Epithelial cell of alveolus of lung (primary cell): ENCODE measurements around the gene GTPBP8. TPM values are rescaled to one million over a fixed set of nuclear protein-coding genes. Genes with fewer than 3 reads are reported as not detected.

Experiments
- total RNA-seq: library from RNA; depleted of rRNA; stranded (reverse); fragments of >200 nt; gene quantifications from 2 replicates; pipeline ENCODE4 v1.2.1, GENCODE V29; 2015

The GTPBP8 gene
- total RNA-seq: 18.8 and 35.9 TPM in 2 replicates

DNA sequence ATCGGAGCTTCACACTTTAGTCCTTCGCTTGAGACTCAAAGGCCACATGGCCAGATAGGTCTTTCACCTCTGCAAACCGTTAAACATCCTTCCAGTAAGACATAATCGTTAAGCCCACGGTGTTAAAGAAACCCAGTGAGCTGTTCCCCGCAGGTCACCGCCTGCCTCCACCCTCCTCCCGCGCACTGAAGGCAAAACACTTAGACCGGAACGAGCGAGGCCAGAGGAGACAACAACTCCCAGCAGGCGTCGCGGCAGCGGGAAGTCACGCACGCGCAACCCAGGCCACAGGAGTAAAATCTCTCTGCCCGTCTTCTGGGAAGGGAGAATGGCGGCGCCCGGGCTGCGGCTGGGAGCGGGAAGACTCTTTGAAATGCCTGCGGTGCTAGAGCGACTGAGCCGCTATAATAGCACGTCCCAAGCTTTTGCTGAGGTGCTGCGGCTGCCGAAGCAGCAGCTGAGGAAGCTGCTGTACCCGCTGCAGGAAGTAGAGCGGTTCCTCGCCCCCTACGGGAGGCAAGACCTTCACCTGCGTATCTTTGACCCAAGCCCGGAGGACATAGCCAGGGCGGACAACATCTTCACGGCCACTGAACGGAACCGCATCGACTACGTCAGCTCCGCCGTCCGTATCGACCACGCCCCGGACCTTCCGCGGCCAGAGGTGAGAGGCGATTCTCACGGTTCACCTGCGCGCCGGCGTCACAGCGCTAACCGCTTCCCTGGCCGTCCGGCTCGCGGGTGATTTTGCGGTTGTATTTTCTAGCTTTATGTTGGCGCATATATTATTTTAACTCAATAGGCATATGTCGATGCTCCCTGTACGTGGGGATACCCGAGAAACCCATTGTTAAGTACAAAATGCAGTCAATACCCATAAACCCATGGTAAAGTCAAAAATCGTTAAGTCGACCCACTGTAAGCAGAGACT is at the start of gene GTPBP8:
TSS of gene GTPBP8 (plus strand) at position 313 of the 931 bp plus-strand sequence. CDS start at position 329, 16 bp downstream.

DNA sequence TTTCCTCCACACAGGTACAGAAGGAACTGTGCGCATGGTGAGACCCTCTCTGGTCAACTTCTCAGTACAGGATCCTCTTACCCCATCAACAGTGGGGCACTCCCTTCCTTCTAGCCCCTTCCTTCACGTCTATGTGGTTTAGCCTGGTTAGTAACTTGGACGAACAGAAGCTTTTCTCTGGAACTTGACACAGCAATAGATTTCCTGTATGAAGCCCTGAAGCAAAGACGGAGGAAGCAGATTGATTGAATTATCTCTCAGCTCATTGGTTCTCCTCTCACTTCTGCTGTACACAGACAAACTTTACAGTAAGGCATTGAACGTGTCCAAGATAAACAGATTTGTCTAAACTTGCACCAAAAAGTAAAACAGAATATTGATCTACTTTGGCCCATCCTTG is 15.9 kb upstream of the GTPBP8 start, which contains the start of gene CD200R1:
TSS of gene CD200R1 (minus strand) at position 210 of the 400 bp plus-strand sequence. CDS start 246 bp downstream, outside the sequence.

Other genes with a start within 250 kb of the GTPBP8 start
- not detected in 2 replicates for gene CD200R1L, start 144.1 kb upstream of the GTPBP8 start, total RNA-seq
- gene CD200R1, start 15.9 kb upstream of the GTPBP8 start, total RNA-seq: 0.13 TPM in 1 of 2 replicates, not detected in the other
- 10.0 and 17.5 TPM in 2 replicates for gene BOC, start 220.6 kb downstream of the GTPBP8 start, total RNA-seq